Keratinocyte (primary cell): ENCODE measurements around the gene DUSP12. TPM values are rescaled to one million over a fixed set of nuclear protein-coding genes. Genes with fewer than 3 reads are reported as not detected.
A peak's percentile ranks its signal among the peaks of the same experiment; 100 is the strongest.

Experiments used
- DNase-seq: peaks from one replicate; pipeline ENCODE4 v3.0.0-alpha.2; 2011; ENCODE audit warnings: low read depth, missing footprints, low spot score
- FAIRE-seq: peaks from 2 replicates; lab custom pipeline; 2011; peaks lifted over from hg19 to GRCh38; lab: Jason Lieb, UNC
- H2AFZ ChIP-seq: 2 replicates; pipeline ENCODE4 v1.6.0; 2012; ENCODE audit warnings: low read length, control low read depth, inconsistent platforms; ENCODE audit not compliant: control insufficient read depth
- H3K27ac ChIP-seq: 2 replicates; pipeline ENCODE4 v1.5.1; 2011; ENCODE audit warnings: low read length; ENCODE audit not compliant: control insufficient read depth, insufficient read depth
- H3K27me3 ChIP-seq: 3 replicates; pipeline ENCODE4 v1.6.0; 2011; ENCODE audit warnings: low read length; ENCODE audit not compliant: control insufficient read depth, insufficient read depth; ENCODE audit errors: extremely low read depth
- H3K36me3 ChIP-seq, 2 experiments: 2 replicates in 1 of 2; 3 replicates in 1 of 2; pipeline ENCODE4 v1.5.1; 2011; ENCODE audit warnings: low read length in 2 of 2, mild to moderate bottlenecking in 1 of 2; ENCODE audit not compliant: control insufficient read depth in 2 of 2, insufficient read depth in 2 of 2; ENCODE audit errors: extremely low read depth in 1 of 2
- H3K4me1 ChIP-seq: 3 replicates; pipeline ENCODE4 v1.5.1; 2011; ENCODE audit warnings: low read length; ENCODE audit not compliant: control insufficient read depth, insufficient read depth; ENCODE audit errors: extremely low read depth
- H3K4me2 ChIP-seq: 3 replicates; pipeline ENCODE4 v1.6.0; 2011; ENCODE audit warnings: low read depth, low read length; ENCODE audit not compliant: control insufficient read depth, insufficient read depth; ENCODE audit errors: extremely low read depth
- H3K4me3 ChIP-seq, 3 experiments: fragments of 200-600 bp in 1 of 3; sonication (generic) in 1 of 3; 2 replicates in 2 of 3; 3 replicates in 1 of 3; pipeline ENCODE4 v1.5.1; 2011 to 2016; ENCODE audit warnings: low read length in 3 of 3, mild to moderate bottlenecking in 3 of 3, control low read depth in 2 of 3, inconsistent platforms in 1 of 3, low read depth in 1 of 3, mixed read lengths in 1 of 3, mixed run types in 1 of 3, moderate library complexity in 1 of 3; ENCODE audit not compliant: control insufficient read depth in 2 of 3, insufficient read depth in 2 of 3; ENCODE audit errors: extremely low read depth in 1 of 3
- H3K79me2 ChIP-seq: 2 replicates; pipeline ENCODE4 v1.6.0; 2012; ENCODE audit warnings: low read length; ENCODE audit not compliant: control insufficient read depth, insufficient read depth
- H3K9ac ChIP-seq: 3 replicates; pipeline ENCODE4 v1.6.0; 2011; ENCODE audit warnings: low read length; ENCODE audit not compliant: control insufficient read depth, insufficient read depth; ENCODE audit errors: extremely low read depth
- H3K9me1 ChIP-seq: 3 replicates; pipeline ENCODE4 v1.6.0; 2011; ENCODE audit warnings: low read length; ENCODE audit not compliant: control insufficient read depth, insufficient read depth; ENCODE audit errors: extremely low read depth
- H3K9me3 ChIP-seq: 2 replicates; pipeline ENCODE4 v1.5.1; 2012; ENCODE audit warnings: low read depth, low read length; ENCODE audit not compliant: control insufficient read depth
- H4K20me1 ChIP-seq: 3 replicates; pipeline ENCODE4 v1.6.0; 2011; ENCODE audit warnings: low read length; ENCODE audit not compliant: control insufficient read depth, insufficient read depth; ENCODE audit errors: extremely low read depth
- EZH2 ChIP-seq: IDR thresholded peaks from one replicate; pipeline ENCODE4 v1.6.1; 2012; ENCODE audit warnings: inconsistent platforms, mild to moderate bottlenecking, low read length, moderate library complexity
- dilution Hi-C: fragments of 300-500 bp; cut with MboI; formaldehyde crosslinking; loops from one replicate; pipeline ENCODE4 v1.7.0; 2020; ENCODE audit warnings: low sequenced_read_pairs; ENCODE audit not compliant: extremely low pct_ligation_motif_present
- polyA plus RNA-seq, 5 experiments: library from polyadenylated mRNA; depleted of rRNA in 3 of 5; stranded (reverse) in 3 of 5; stranded (forward) in 1 of 5; unstranded in 1 of 5; fragments of >200 nt; gene quantifications; 1 replicate in 1 of 5; 2 replicates in 3 of 5; 3 replicates in 1 of 5; pipeline versions ENCODE4 v1.2.1 to v1.2.3, GENCODE V29; 2011 to 2012; ENCODE audit warnings: missing spikeins in 2 of 5, low read depth in 1 of 5, low replicate concordance in 1 of 5
- TF ChIP-seq, protein P1 (sequence below), 3 experiments: IDR thresholded peaks in 1 of 3; conservative IDR thresholded peaks in 1 of 3; optimal IDR thresholded peaks in 1 of 3; 2 replicates in 2 of 3; 3 replicates in 1 of 3; pipeline versions ENCODE3 to v1.5.1; 2011; ENCODE audit warnings: low read length in 3 of 3, mild to moderate bottlenecking in 3 of 3, moderate library complexity in 2 of 3, control low read depth in 1 of 3, inconsistent platforms in 1 of 3; ENCODE audit not compliant: insufficient read depth in 2 of 3; ENCODE audit errors: extremely low read depth in 1 of 3

The DUSP12 gene
- polyA plus RNA-seq, 1 donor (not counting 4 experiments of a cell fraction or from before 2014, with no cell fraction given): 35.3 TPM

DNA sequence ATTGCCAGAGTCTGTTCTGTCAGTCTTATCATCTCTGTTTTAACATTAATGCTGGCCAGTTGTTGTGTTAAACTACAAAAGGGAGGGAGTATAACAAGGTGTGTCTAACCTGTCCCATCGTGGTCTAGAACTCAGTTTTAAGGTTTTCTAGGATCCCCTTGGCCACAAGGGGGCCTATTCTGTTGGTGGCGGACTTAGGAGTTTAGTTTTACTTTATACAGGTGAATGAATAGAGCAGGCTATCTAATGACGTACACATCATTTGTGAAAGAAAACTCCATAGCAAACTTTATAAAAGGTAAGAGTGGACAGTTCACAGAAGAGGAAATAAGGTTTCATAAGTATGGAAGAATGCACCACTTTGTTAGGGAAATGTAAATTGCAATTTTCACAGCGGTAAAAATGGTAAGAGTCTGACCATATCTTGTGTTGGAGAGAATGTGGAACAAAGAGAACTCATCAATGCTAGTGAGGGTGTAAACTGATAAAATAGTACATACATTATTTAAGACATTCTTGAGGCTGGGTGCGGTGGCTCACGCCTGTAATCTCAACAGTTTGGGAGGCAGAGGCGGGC, 14.0 kb downstream of the DUSP12 start:
- Histone ChIP-seq H3K27ac (no peak overlapping the region), H2AFZ (no peak overlapping the region), H3K9me1 (no peaks in the 10 kb centered on the region), H3K9ac (no peak overlapping the region), H3K4me1 (peaks cover 8% of the 10 kb centered on the region), H3K79me2 (peaks cover 25% of the 10 kb centered on the region), H3K36me3 (no peaks in the 10 kb centered on the region), H4K20me1 (no peaks in the 10 kb centered on the region), H3K4me3 (no peak overlapping the region), H3K27me3 (no peaks in the 10 kb centered on the region), H3K9me3 (no peaks in the 10 kb centered on the region), H3K4me2 (no peak overlapping the region)
- no peak for FAIRE-seq
- DNase-seq: no peak
- dilution Hi-C loops: no loop called here
- no peak for TF ChIP-seq EZH2
- TF ChIP-seq, protein P1, sequence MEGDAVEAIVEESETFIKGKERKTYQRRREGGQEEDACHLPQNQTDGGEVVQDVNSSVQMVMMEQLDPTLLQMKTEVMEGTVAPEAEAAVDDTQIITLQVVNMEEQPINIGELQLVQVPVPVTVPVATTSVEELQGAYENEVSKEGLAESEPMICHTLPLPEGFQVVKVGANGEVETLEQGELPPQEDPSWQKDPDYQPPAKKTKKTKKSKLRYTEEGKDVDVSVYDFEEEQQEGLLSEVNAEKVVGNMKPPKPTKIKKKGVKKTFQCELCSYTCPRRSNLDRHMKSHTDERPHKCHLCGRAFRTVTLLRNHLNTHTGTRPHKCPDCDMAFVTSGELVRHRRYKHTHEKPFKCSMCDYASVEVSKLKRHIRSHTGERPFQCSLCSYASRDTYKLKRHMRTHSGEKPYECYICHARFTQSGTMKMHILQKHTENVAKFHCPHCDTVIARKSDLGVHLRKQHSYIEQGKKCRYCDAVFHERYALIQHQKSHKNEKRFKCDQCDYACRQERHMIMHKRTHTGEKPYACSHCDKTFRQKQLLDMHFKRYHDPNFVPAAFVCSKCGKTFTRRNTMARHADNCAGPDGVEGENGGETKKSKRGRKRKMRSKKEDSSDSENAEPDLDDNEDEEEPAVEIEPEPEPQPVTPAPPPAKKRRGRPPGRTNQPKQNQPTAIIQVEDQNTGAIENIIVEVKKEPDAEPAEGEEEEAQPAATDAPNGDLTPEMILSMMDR (optimal IDR thresholded peaks at IDR 0.05 in 1 of 3, IDR thresholded peaks at IDR 0.05 in 1 of 3, conservative IDR thresholded peaks at IDR 0.05 in 1 of 3; ENCODE audit: extremely low read depth in 1 of 3, insufficient read depth in 2 of 3, low read length in 3 of 3): peak; percentile 41 to 61 (median 54)

DNA sequence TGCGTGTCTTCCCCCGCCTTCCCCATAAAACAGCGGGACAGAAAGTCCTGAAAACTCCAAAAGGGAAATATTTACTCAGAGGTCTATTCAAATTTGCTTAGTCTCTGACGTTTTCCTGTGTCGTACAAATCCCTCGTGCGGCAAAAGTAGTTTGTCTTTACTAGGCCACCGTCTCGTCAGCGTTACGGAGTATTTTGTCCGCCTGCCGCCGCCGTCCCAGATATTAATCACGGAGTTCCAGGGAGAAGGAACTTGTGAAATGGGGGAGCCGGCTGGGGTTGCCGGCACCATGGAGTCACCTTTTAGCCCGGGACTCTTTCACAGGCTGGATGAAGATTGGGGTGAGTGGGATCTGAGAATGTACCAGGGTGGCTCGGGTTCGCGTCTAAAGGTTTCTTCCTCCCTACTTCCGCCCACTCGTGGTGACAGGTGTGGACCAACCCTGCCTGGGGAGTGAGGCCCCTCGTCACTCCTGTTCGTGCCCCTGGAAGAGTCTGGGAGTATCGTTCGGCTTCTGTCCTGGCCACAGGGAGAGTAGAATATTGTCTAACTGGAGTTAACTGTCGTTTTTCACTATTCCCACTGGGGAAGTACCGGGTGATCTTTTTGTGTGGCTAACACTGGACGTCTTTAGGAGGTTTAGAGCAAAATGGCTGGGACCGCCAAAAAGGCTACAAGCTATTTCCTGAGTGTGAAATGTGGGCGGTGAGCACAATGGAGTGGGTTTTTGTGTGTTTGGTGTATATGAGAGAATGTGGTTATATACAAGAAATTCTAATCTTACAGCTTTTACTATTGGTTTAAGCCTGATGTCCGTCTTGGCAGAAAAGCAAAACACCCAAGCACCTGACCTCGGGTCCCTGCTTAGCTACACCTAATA, 16.8 kb downstream of the DUSP12 start, which contains the start of gene ATF6:
ATF6 (plus strand) TSS at position 219 of the 880 bp plus-strand sequence; CDS start at position 260, 41 bp downstream.
- no peaks in the 10 kb centered on the region for H3K36me3 ChIP-seq
- FAIRE-seq: no peak

More for the DNA sequence above, 16.8 kb downstream of the DUSP12 start, which contains the start of gene ATF6:
- Histone ChIP-seq H3K9ac (peak within 1 kb of the TSS; percentile 98), H4K20me1 (no peaks in the 10 kb centered on the region), H3K27me3 (no peaks in the 10 kb centered on the region), H3K9me1 (no peaks in the 10 kb centered on the region), H3K4me3 (peak within 1 kb of the TSS; percentile 92 to 97 (median 95)), H2AFZ (peak within 1 kb of the TSS; percentile 99), H3K9me3 (no peaks in the 10 kb centered on the region), H3K4me1 (peaks cover 15% of the 10 kb centered on the region), H3K27ac (peak within 1 kb of the TSS; percentile 97), H3K79me2 (peaks cover 49% of the 10 kb centered on the region), H3K4me2 (peak within 1 kb of the TSS; percentile 96)
- no peak for TF ChIP-seq EZH2
- no peak for DNase-seq
- dilution Hi-C loops: no loop called here
